ENCODE results near the gene OSR1. TPM values are rescaled to one million over a fixed set of nuclear protein-coding genes. Genes with fewer than 3 reads are reported as not detected.

The OSR1 gene
- total and polyA plus RNA-seq, 9 of the 15 experiments (the other 6 are each of a cell fraction or from before 2014, with no cell fraction given) = not detected

DNA sequence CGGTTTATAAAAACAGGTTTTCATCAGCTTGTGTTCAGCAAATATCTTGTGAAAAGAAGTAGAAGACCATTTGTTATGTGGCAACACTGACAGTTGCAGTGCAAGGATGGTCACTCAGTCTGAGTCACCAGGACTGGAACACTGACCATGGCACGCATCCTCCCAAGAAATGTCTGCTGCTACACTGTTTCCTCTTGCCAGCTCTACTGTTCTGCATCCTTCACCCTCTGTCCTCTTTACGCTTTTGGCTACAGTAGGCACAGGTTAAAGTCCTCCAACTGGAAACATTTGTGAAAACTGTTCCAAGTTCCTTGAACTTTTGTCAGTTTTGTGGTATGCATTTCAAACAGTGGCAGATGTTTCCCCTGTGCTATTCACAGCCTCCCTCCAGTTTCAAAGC is 39.4 kb downstream of the OSR1 start (continued):
- TF ChIP-seq, protein P1, sequence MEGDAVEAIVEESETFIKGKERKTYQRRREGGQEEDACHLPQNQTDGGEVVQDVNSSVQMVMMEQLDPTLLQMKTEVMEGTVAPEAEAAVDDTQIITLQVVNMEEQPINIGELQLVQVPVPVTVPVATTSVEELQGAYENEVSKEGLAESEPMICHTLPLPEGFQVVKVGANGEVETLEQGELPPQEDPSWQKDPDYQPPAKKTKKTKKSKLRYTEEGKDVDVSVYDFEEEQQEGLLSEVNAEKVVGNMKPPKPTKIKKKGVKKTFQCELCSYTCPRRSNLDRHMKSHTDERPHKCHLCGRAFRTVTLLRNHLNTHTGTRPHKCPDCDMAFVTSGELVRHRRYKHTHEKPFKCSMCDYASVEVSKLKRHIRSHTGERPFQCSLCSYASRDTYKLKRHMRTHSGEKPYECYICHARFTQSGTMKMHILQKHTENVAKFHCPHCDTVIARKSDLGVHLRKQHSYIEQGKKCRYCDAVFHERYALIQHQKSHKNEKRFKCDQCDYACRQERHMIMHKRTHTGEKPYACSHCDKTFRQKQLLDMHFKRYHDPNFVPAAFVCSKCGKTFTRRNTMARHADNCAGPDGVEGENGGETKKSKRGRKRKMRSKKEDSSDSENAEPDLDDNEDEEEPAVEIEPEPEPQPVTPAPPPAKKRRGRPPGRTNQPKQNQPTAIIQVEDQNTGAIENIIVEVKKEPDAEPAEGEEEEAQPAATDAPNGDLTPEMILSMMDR (IDR thresholded peaks at IDR 0.05 in 2 of 3, conservative IDR thresholded peaks at IDR 0.05 in 1 of 3; ENCODE audit: insufficient read depth in 2 of 3, low read depth in 1 of 3, low read length in 3 of 3) = no peak
- TF ChIP-seq RBBP5 (IDR thresholded peaks at IDR 0.05; ENCODE audit: borderline replicate concordance, insufficient read depth, low read length, poor library complexity, severe bottlenecking) (no peak), SNRNP70 (optimal IDR thresholded peaks at IDR 0.05; ENCODE audit: low read depth, low read length) (no peak), NFATC3 (IDR thresholded peaks at IDR 0.05) (no peak)
- TF ChIP-seq, protein P2, sequence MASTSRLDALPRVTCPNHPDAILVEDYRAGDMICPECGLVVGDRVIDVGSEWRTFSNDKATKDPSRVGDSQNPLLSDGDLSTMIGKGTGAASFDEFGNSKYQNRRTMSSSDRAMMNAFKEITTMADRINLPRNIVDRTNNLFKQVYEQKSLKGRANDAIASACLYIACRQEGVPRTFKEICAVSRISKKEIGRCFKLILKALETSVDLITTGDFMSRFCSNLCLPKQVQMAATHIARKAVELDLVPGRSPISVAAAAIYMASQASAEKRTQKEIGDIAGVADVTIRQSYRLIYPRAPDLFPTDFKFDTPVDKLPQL (IDR thresholded peaks at IDR 0.05; ENCODE audit: extremely low read depth, insufficient read length) = no peak
- TF ChIP-seq, protein P3, sequence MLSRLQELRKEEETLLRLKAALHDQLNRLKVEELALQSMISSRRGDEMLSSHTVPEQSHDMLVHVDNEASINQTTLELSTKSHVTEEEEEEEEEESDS (CRISPR knock-in tag; IDR thresholded peaks at IDR 0.05) = no peak
- TF ChIP-seq, protein P4, sequence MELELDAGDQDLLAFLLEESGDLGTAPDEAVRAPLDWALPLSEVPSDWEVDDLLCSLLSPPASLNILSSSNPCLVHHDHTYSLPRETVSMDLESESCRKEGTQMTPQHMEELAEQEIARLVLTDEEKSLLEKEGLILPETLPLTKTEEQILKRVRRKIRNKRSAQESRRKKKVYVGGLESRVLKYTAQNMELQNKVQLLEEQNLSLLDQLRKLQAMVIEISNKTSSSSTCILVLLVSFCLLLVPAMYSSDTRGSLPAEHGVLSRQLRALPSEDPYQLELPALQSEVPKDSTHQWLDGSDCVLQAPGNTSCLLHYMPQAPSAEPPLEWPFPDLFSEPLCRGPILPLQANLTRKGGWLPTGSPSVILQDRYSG (tag; conservative IDR thresholded peaks at IDR 0.05; ENCODE audit: low read depth) = no peak
